Astrocyte of the spinal cord (primary cell): ENCODE data around the gene SLIT3.

Experiments used
- DNase-seq: peaks from one replicate; pipeline ENCODE4 v3.0.0; 2011; ENCODE audit warnings: low read depth, low spot score
- H3K4me3 ChIP-seq: 2 replicates; pipeline ENCODE4 v1.5.1; 2011; ENCODE audit warnings: low read depth, mild to moderate bottlenecking, low read length, moderate library complexity
- CTCF ChIP-seq: IDR thresholded peaks from 2 replicates; pipeline ENCODE4 v1.5.1; 2012; ENCODE audit warnings: low read depth, mild to moderate bottlenecking, low read length, inconsistent platforms
- in situ Hi-C: cut with HindIII; loops from 2 replicates; pipeline ENCODE4 v1.10.0; 2017; ENCODE audit warnings: low sequenced_read_pairs

The SLIT3 gene

GRCh38 chr5:169339869-169340268 is 38.9 kb upstream of the SLIT3 start:
- no peak for TF ChIP-seq CTCF
- DNase-seq = no peak
- in situ Hi-C loops = no loop called here
- H3K4me3 ChIP-seq = no peak overlapping the region

- TF ChIP-seq CTCF = no peak
- in situ Hi-C loops = no loop called here
- no peak overlapping the region for H3K4me3 ChIP-seq
- DNase-seq = no peak
These were observed 35.3 kb upstream of the SLIT3 start for GRCh38 chr5:169336242-169336641.

- no peak for DNase-seq
- in situ Hi-C loops = no loop called here
- TF ChIP-seq CTCF = no peak
- no peak overlapping the region for H3K4me3 ChIP-seq
These were observed 34.9 kb upstream of the SLIT3 start for GRCh38 chr5:169335806-169336205.

- no peak for TF ChIP-seq CTCF
- no peak overlapping the region for H3K4me3 ChIP-seq
- DNase-seq = no peak
- in situ Hi-C loops = no loop called here
These were observed 32.6 kb upstream of the SLIT3 start for GRCh38 chr5:169333518-169333917.

- TF ChIP-seq CTCF = no peak
- no peak for DNase-seq
- no peak overlapping the region for H3K4me3 ChIP-seq
- in situ Hi-C loops = no loop called here
These were observed 30.4 kb upstream of the SLIT3 start for GRCh38 chr5:169331292-169331852.

- in situ Hi-C loops = no loop called here
- H3K4me3 ChIP-seq = no peak overlapping the region
- DNase-seq = no peak
- no peak for TF ChIP-seq CTCF
These were observed 27.5 kb upstream of the SLIT3 start for GRCh38 chr5:169328401-169328800.

GRCh38 chr5:169325273-169325672 is 24.3 kb upstream of the SLIT3 start:
- no peak for DNase-seq
- in situ Hi-C loops = no loop called here
- no peak overlapping the region for H3K4me3 ChIP-seq
- no peak for TF ChIP-seq CTCF
